SK-N-SH treated with all-trans-retinoic acid at 6 μM for 48 hours (cell line): ENCODE data around the gene DENND1C.

ENCODE experiments used
- ATAC-seq: fragments of 200-7000 bp; cut with Tn5 transposase; 3 replicates; pipeline ENCODE4 v1.9.1; 2020; ENCODE audit warnings: mild to moderate bottlenecking, moderate library complexity
- CSDC2 ChIP-seq: fragments of 250-450 bp; sonication (Bioruptor Pico); IDR thresholded peaks from 2 replicates; pipeline ENCODE4 v1.5.0; 2020; ENCODE audit warnings: mild to moderate bottlenecking, moderate library complexity
- ESRRG ChIP-seq: fragments of 250-450 bp; sonication (Bioruptor Pico); IDR thresholded peaks from 2 replicates; pipeline ENCODE4 v1.6.1; 2021; ENCODE audit warnings: mild to moderate bottlenecking
- OSR1 ChIP-seq: fragments of 250-450 bp; sonication (Bioruptor Pico); IDR thresholded peaks from 2 replicates; pipeline ENCODE4 v1.8.0; 2022; ENCODE audit warnings: moderate library complexity, mild to moderate bottlenecking, inconsistent platforms
- PPARA ChIP-seq: fragments of 250-450 bp; sonication (Bioruptor Pico); IDR thresholded peaks from 2 replicates; pipeline ENCODE4 v1.5.0; 2020; ENCODE audit warnings: mild to moderate bottlenecking, borderline replicate concordance
- RARB ChIP-seq: fragments of 250-450 bp; sonication (Bioruptor Pico); IDR thresholded peaks from 2 replicates; pipeline ENCODE4 v1.8.0; 2021; ENCODE audit warnings: mild to moderate bottlenecking, moderate library complexity
- SNAI2 ChIP-seq: fragments of 250-450 bp; sonication (Bioruptor Pico); IDR thresholded peaks from 2 replicates; pipeline ENCODE4 v1.5.0; 2020; ENCODE audit warnings: mild to moderate bottlenecking, moderate library complexity
- TCF4 ChIP-seq: fragments of 250-450 bp; sonication (Bioruptor Pico); IDR thresholded peaks from 2 replicates; pipeline ENCODE4 v1.8.0; 2021; ENCODE audit warnings: mild to moderate bottlenecking, moderate library complexity, borderline replicate concordance
- TOX ChIP-seq: fragments of 250-450 bp; sonication (Bioruptor Pico); IDR thresholded peaks from 2 replicates; pipeline ENCODE4 v1.8.0; 2021; ENCODE audit warnings: mild to moderate bottlenecking, moderate library complexity, borderline replicate concordance
- ZC3H10 ChIP-seq: fragments of 250-450 bp; sonication (Bioruptor Pico); IDR thresholded peaks from 2 replicates; pipeline ENCODE4 v1.5.1; 2021; ENCODE audit warnings: mild to moderate bottlenecking, moderate library complexity
- ZFP3 ChIP-seq: fragments of 250-450 bp; sonication (Bioruptor Pico); IDR thresholded peaks from 2 replicates; pipeline ENCODE4 v1.5.0; 2020; ENCODE audit warnings: mild to moderate bottlenecking, moderate library complexity
- ZFP30 ChIP-seq: fragments of 450-650 bp; formaldehyde crosslinking; IDR thresholded peaks from 2 replicates; pipeline ENCODE4 v1.5.0; 2022; ENCODE audit warnings: mild to moderate bottlenecking, moderate library complexity
- ZNF565 ChIP-seq: fragments of 450-650 bp; formaldehyde crosslinking; conservative IDR thresholded peaks from 2 replicates; pipeline ENCODE4 v1.5.0; 2020; ENCODE audit warnings: low read depth, mild to moderate bottlenecking, moderate library complexity
- ZNF8 ChIP-seq: fragments of 450-650 bp; formaldehyde crosslinking; IDR thresholded peaks from 2 replicates; pipeline ENCODE4 v1.5.0; 2020; ENCODE audit warnings: mild to moderate bottlenecking, moderate library complexity
- TF ChIP-seq, protein P1 (sequence below): fragments of 250-450 bp; sonication (Bioruptor Pico); IDR thresholded peaks from 2 replicates; pipeline ENCODE4 v1.8.0; 2021; ENCODE audit warnings: low read depth, mild to moderate bottlenecking, moderate library complexity, borderline replicate concordance
- TF ChIP-seq, protein P2 (sequence below): fragments of 250-450 bp; sonication (Bioruptor Pico); IDR thresholded peaks from 2 replicates; pipeline ENCODE4 v1.5.1; 2021; ENCODE audit warnings: mild to moderate bottlenecking, moderate library complexity
- TF ChIP-seq, protein P3 (sequence below): fragments of 250-450 bp; sonication (Bioruptor Pico); IDR thresholded peaks from 2 replicates; pipeline ENCODE4 v1.5.0; 2020; ENCODE audit warnings: mild to moderate bottlenecking, moderate library complexity
- TF ChIP-seq, protein P4 (sequence below): fragments of 250-450 bp; sonication (Bioruptor Pico); IDR thresholded peaks from 2 replicates; pipeline ENCODE4 v1.5.1; 2020; ENCODE audit warnings: low read depth, mild to moderate bottlenecking, moderate library complexity

The DENND1C gene

DNA sequence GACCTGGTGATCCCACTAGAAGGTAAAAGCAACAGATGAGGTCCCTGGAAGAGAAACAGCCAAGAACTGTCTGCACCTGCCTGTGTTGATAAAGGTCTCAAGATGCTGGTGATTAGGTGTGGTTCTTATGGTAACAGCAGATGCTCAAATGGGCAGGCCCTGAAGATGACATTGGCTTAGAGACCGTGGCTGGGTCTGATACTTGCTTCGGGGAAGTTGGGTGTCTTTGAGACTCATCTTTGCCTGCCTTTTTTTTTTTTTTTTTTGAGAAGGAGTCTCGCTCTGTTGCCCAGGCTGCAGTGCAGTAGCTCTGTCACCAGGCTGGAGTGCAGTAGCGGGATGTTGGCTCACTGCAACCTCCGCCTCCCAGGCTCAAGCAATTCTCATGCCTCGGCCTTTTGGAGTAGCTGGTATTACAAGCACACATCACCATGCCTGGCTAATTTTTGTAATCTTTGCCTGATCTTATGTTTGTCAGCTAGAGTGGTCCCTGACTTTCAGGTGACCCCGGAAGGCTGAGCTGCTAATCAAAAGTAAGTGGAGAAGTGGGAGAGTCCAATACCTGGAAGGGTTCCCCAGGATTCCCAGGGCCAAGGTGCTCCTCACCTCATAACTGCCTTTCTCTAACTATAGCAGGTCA, 29.9 kb downstream of the DENND1C start (continued):
- TF ChIP-seq PPARA, result no peak
- no peak for TF ChIP-seq TOX (CRISPR knock-in tag)
- no peak for TF ChIP-seq ZFP3 (CRISPR knock-in tag)
- no peak for TF ChIP-seq ZNF8 (CRISPR knock-in tag)
- TF ChIP-seq, protein P1, sequence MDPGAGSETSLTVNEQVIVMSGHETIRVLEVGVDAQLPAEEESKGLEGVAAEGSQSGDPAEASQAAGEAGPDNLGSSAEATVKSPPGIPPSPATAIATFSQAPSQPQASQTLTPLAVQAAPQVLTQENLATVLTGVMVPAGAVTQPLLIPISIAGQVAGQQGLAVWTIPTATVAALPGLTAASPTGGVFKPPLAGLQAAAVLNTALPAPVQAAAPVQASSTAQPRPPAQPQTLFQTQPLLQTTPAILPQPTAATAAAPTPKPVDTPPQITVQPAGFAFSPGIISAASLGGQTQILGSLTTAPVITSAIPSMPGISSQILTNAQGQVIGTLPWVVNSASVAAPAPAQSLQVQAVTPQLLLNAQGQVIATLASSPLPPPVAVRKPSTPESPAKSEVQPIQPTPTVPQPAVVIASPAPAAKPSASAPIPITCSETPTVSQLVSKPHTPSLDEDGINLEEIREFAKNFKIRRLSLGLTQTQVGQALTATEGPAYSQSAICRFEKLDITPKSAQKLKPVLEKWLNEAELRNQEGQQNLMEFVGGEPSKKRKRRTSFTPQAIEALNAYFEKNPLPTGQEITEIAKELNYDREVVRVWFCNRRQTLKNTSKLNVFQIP (CRISPR knock-in tag), result no peak

DNA sequence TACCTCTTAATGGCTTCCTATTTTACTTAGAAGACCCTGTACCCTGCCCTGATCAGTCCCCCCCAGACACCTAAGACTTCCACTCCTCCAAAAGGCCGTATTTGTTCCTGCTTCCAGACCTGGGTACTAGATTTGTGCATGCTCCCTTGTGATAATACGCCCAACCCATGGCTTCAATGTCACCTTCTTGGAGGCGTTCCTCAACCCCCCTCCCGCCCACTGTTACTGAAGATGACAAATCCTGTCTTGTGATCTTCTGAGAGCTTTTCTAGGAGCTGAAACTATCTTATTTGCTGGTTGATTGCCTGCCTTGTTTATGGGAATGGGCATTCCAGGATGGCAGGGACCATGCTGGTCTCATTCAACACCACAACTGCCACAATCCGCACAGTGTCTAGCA, 31.4 kb downstream of the DENND1C start:
- ATAC-seq, result no peak

DNA sequence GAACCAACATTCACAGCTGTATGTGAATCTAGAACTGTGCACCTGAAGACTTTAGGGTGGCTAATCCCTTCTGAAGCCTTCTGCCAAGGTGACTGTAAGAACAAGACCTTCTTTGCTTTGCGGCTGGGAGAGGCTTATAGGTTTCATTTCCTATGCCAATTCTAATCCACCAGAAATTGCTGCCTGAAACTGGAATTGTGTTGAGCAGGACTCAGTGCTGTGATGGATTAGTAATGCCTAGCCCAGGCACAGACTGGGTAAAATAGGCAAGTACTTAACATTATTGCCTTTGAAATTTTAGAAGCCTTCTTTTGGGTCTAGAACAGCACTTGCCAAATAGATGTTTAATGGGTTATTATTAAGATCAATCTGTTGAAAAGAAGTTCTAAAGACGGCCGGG, 33.5 kb downstream of the DENND1C start:
- TF ChIP-seq ZFP30 (CRISPR knock-in tag), result no peak
- no peak for TF ChIP-seq SNAI2 (CRISPR knock-in tag)
- no peak for TF ChIP-seq ZC3H10 (CRISPR knock-in tag)
- TF ChIP-seq, protein P2, sequence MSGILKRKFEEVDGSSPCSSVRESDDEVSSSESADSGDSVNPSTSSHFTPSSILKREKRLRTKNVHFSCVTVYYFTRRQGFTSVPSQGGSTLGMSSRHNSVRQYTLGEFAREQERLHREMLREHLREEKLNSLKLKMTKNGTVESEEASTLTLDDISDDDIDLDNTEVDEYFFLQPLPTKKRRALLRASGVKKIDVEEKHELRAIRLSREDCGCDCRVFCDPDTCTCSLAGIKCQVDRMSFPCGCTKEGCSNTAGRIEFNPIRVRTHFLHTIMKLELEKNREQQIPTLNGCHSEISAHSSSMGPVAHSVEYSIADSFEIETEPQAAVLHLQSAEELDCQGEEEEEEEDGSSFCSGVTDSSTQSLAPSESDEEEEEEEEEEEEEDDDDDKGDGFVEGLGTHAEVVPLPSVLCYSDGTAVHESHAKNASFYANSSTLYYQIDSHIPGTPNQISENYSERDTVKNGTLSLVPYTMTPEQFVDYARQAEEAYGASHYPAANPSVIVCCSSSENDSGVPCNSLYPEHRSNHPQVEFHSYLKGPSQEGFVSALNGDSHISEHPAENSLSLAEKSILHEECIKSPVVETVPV (CRISPR knock-in tag), result no peak
- TF ChIP-seq, protein P3, sequence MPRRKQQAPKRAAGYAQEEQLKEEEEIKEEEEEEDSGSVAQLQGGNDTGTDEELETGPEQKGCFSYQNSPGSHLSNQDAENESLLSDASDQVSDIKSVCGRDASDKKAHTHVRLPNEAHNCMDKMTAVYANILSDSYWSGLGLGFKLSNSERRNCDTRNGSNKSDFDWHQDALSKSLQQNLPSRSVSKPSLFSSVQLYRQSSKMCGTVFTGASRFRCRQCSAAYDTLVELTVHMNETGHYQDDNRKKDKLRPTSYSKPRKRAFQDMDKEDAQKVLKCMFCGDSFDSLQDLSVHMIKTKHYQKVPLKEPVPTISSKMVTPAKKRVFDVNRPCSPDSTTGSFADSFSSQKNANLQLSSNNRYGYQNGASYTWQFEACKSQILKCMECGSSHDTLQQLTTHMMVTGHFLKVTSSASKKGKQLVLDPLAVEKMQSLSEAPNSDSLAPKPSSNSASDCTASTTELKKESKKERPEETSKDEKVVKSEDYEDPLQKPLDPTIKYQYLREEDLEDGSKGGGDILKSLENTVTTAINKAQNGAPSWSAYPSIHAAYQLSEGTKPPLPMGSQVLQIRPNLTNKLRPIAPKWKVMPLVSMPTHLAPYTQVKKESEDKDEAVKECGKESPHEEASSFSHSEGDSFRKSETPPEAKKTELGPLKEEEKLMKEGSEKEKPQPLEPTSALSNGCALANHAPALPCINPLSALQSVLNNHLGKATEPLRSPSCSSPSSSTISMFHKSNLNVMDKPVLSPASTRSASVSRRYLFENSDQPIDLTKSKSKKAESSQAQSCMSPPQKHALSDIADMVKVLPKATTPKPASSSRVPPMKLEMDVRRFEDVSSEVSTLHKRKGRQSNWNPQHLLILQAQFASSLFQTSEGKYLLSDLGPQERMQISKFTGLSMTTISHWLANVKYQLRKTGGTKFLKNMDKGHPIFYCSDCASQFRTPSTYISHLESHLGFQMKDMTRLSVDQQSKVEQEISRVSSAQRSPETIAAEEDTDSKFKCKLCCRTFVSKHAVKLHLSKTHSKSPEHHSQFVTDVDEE, result no peak
- TF ChIP-seq TOX (CRISPR knock-in tag), result no peak
- no peak for TF ChIP-seq ESRRG (CRISPR knock-in tag)
- TF ChIP-seq, protein P4, sequence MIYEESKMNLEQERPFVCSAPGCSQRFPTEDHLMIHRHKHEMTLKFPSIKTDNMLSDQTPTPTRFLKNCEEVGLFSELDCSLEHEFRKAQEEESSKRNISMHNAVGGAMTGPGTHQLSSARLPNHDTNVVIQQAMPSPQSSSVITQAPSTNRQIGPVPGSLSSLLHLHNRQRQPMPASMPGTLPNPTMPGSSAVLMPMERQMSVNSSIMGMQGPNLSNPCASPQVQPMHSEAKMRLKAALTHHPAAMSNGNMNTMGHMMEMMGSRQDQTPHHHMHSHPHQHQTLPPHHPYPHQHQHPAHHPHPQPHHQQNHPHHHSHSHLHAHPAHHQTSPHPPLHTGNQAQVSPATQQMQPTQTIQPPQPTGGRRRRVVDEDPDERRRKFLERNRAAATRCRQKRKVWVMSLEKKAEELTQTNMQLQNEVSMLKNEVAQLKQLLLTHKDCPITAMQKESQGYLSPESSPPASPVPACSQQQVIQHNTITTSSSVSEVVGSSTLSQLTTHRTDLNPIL (CRISPR knock-in tag), result no peak
- TF ChIP-seq CSDC2 (CRISPR knock-in tag), result no peak
- TF ChIP-seq ZFP3 (CRISPR knock-in tag), result no peak
- no peak for TF ChIP-seq PPARA
- TF ChIP-seq RARB (CRISPR knock-in tag), result no peak
- no peak for ATAC-seq

More for the DNA sequence above, 31.4 kb downstream of the DENND1C start:
- TF ChIP-seq SNAI2 (CRISPR knock-in tag) (no peak), ZFP3 (CRISPR knock-in tag) (no peak), CSDC2 (CRISPR knock-in tag) (no peak), ZC3H10 (CRISPR knock-in tag) (no peak), TCF4 (no peak), OSR1 (CRISPR knock-in tag) (no peak), ZNF565 (CRISPR knock-in tag) (no peak)
- TF ChIP-seq, protein P4 (CRISPR knock-in tag), result no peak
- TF ChIP-seq, protein P3, result no peak
- TF ChIP-seq, protein P2 (CRISPR knock-in tag), result no peak
- TF ChIP-seq, protein P1 (CRISPR knock-in tag), result no peak
